HEK293 (cell line): Measurements from ENCODE around the gene HYAL3.

Source experiments
- GLIS2 ChIP-seq: fragments of 450-650 bp; formaldehyde crosslinking; IDR thresholded peaks from 2 replicates; pipeline ENCODE4 v1.5.1; 2016; ENCODE audit warnings: missing biosample characterization, missing genetic modification characterization
- HIC1 ChIP-seq: fragments of 450-650 bp; formaldehyde crosslinking; IDR thresholded peaks from 2 replicates; pipeline ENCODE4 v1.5.1; 2016; ENCODE audit warnings: missing biosample characterization, missing genetic modification characterization
- HOXC10 ChIP-seq: sonication (generic); formaldehyde crosslinking; IDR thresholded peaks from 2 replicates; pipeline ENCODE4 v1.8.1; 2023; ENCODE audit warnings: mild to moderate bottlenecking, missing genetic modification reagents
- IKZF3 ChIP-seq: fragments of 450-650 bp; IDR thresholded peaks from 2 replicates; pipeline ENCODE4 v1.5.0; 2018; ENCODE audit warnings: missing biosample characterization, mild to moderate bottlenecking, missing genetic modification characterization, moderate library complexity
- KLF10 ChIP-seq: fragments of 450-650 bp; IDR thresholded peaks from 2 replicates; pipeline ENCODE4 v1.5.1; 2018; ENCODE audit warnings: missing biosample characterization, mild to moderate bottlenecking, missing genetic modification characterization
- OSR2 ChIP-seq: fragments of 450-650 bp; formaldehyde crosslinking; IDR thresholded peaks from 2 replicates; pipeline ENCODE4 v1.5.1; 2016; ENCODE audit warnings: missing biosample characterization, missing genetic modification characterization
- PBX3 ChIP-seq: sonication (generic); formaldehyde crosslinking; IDR thresholded peaks from 2 replicates; pipeline ENCODE4 v1.8.1; 2022; ENCODE audit warnings: mild to moderate bottlenecking, moderate library complexity, missing genetic modification reagents
- RBAK ChIP-seq: fragments of 450-650 bp; formaldehyde crosslinking; IDR thresholded peaks from 2 replicates; pipeline ENCODE4 v1.5.1; 2016; ENCODE audit warnings: missing biosample characterization, missing genetic modification characterization
- REST ChIP-seq: fragments of 450-650 bp; formaldehyde crosslinking; IDR thresholded peaks from 2 replicates; pipeline ENCODE4 v1.5.1; 2016; ENCODE audit warnings: missing biosample characterization, missing genetic modification characterization
- SP3 ChIP-seq: fragments of 450-650 bp; formaldehyde crosslinking; IDR thresholded peaks from 2 replicates; pipeline ENCODE4 v1.5.1; 2016; ENCODE audit warnings: missing biosample characterization, missing genetic modification characterization
- YY2 ChIP-seq: fragments of 450-650 bp; formaldehyde crosslinking; IDR thresholded peaks from 2 replicates; pipeline ENCODE4 v1.5.1; 2016; ENCODE audit warnings: missing biosample characterization, missing genetic modification characterization
- ZBTB10 ChIP-seq: fragments of 450-650 bp; formaldehyde crosslinking; IDR thresholded peaks from 2 replicates; pipeline ENCODE4 v1.5.1; 2016; ENCODE audit warnings: missing biosample characterization, missing genetic modification characterization
- ZBTB20 ChIP-seq: fragments of 450-650 bp; formaldehyde crosslinking; IDR thresholded peaks from 2 replicates; pipeline ENCODE4 v1.5.1; 2016; ENCODE audit warnings: missing biosample characterization, missing genetic modification characterization
- ZNF132 ChIP-seq: fragments of 450-650 bp; formaldehyde crosslinking; IDR thresholded peaks from 2 replicates; pipeline ENCODE4 v1.5.1; 2017; ENCODE audit warnings: missing biosample characterization, missing genetic modification characterization, borderline replicate concordance
- ZNF184 ChIP-seq: fragments of 450-650 bp; IDR thresholded peaks from 2 replicates; pipeline ENCODE4 v1.5.1; 2018; ENCODE audit warnings: missing biosample characterization, mild to moderate bottlenecking, missing genetic modification characterization
- ZNF221 ChIP-seq: fragments of 450-650 bp; formaldehyde crosslinking; IDR thresholded peaks from 2 replicates; pipeline ENCODE4 v1.5.1; 2017; ENCODE audit warnings: missing biosample characterization, missing genetic modification characterization, borderline replicate concordance
- ZNF24 ChIP-seq: fragments of 450-650 bp; formaldehyde crosslinking; IDR thresholded peaks from 2 replicates; pipeline ENCODE4 v1.5.1; 2016; ENCODE audit warnings: missing biosample characterization, missing genetic modification characterization
- ZNF335 ChIP-seq: fragments of 450-650 bp; formaldehyde crosslinking; conservative IDR thresholded peaks from 2 replicates; pipeline ENCODE4 v1.5.1; 2016; ENCODE audit warnings: missing biosample characterization, missing genetic modification characterization
- ZNF350 ChIP-seq: fragments of 450-650 bp; formaldehyde crosslinking; IDR thresholded peaks from 2 replicates; pipeline ENCODE4 v1.5.0; 2017; ENCODE audit warnings: missing biosample characterization, mild to moderate bottlenecking, missing genetic modification characterization
- ZNF510 ChIP-seq: fragments of 450-650 bp; formaldehyde crosslinking; IDR thresholded peaks from 2 replicates; pipeline ENCODE4 v1.5.1; 2018; ENCODE audit warnings: mild to moderate bottlenecking, missing genetic modification characterization, missing biosample characterization; ENCODE audit not compliant: insufficient replicate concordance
- ZNF529 ChIP-seq: fragments of 450-650 bp; formaldehyde crosslinking; IDR thresholded peaks from 2 replicates; pipeline ENCODE4 v1.5.1; 2017; ENCODE audit warnings: missing genetic modification characterization, missing biosample characterization; ENCODE audit not compliant: insufficient replicate concordance
- ZNF629 ChIP-seq: fragments of 450-650 bp; formaldehyde crosslinking; IDR thresholded peaks from 2 replicates; pipeline ENCODE4 v1.5.1; 2017; ENCODE audit warnings: missing biosample characterization, missing genetic modification characterization
- ZNF76 ChIP-seq: fragments of 450-650 bp; formaldehyde crosslinking; IDR thresholded peaks from 2 replicates; pipeline ENCODE4; 2016; ENCODE audit warnings: low read depth, missing biosample characterization, missing genetic modification characterization, borderline replicate concordance
- ZNF768 ChIP-seq: fragments of 450-650 bp; formaldehyde crosslinking; IDR thresholded peaks from 2 replicates; pipeline ENCODE4 v1.5.1; 2018; ENCODE audit warnings: missing biosample characterization, mild to moderate bottlenecking, missing genetic modification characterization
- ZNF776 ChIP-seq: fragments of 450-650 bp; formaldehyde crosslinking; IDR thresholded peaks from 2 replicates; pipeline ENCODE4 v1.5.0; 2017; ENCODE audit warnings: missing biosample characterization, missing genetic modification characterization, borderline replicate concordance
- ZSCAN23 ChIP-seq: fragments of 450-650 bp; formaldehyde crosslinking; IDR thresholded peaks from 2 replicates; pipeline ENCODE4 v1.5.1; 2016; ENCODE audit warnings: missing biosample characterization, missing genetic modification characterization
- ZXDB ChIP-seq: fragments of 450-650 bp; formaldehyde crosslinking; IDR thresholded peaks from 2 replicates; pipeline ENCODE4 v1.5.1; 2016; ENCODE audit warnings: missing biosample characterization, missing genetic modification characterization
- TF ChIP-seq, protein P1 (sequence below): IDR thresholded peaks from 2 replicates; pipeline ENCODE4 v1.6.1; 2011; ENCODE audit warnings: mild to moderate bottlenecking, low read depth, low read length, borderline replicate concordance

Gene HYAL3

DNA sequence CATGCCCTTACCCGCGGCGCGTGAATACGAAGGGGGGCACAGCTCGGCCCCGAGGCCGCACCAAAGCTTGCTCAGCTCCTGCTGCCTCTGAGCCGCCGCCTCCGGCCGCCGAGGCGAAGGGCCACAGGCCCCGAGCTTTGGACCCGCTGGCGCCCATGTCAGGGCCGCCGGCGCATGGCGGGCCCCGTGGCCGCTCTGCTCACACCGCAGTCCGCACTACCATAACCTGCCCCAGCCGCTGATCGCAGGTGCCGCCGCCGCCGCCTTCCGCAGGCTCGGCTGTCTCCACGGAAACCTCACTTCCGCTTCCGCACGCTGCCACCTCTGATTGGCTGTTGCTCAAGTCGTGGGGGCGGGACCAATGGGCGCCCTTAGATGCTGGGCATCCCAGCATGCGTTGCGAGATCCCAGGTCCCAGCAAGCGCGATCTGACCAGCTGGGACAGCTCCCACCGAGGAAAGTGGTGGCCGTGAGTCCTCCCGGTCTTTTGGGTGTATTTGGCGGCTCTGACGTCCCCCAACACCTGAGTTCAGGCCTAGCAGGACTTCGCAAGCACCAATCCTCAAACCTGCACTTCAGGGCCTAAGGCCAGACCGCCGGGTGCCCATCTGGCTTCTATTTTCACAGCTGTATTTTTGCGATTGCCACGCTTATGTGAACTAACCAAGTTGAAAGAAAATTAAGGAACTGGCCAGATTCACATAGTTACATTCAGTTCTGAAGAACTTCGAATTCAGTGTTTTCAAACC, 28.9 kb upstream of the HYAL3 start, which contains the start of gene TUSC2 (continued):
- TF ChIP-seq REST (tag by site-specific recombination), result peak; percentile 53; the same call in 1 of the 2 replicates
- 0 out of 2 replicates have a peak, but pooled peaks have one; percentile 32 for TF ChIP-seq YY2 (tag by site-specific recombination)
- no peak for TF ChIP-seq ZNF24 (tag by site-specific recombination)
- TF ChIP-seq ZNF221, result no peak
- TF ChIP-seq ZSCAN23 (tag by site-specific recombination), result no peak
- no peak for TF ChIP-seq ZNF510 (tag by site-specific recombination)
- TF ChIP-seq SP3, result peak; percentile 56; the same call in 1 of the 2 replicates
- TF ChIP-seq HOXC10 (CRISPR knock-in tag), result no peak
- 0 out of 2 replicates have a peak, but pooled peaks have one; percentile 33 for TF ChIP-seq HIC1 (tag by site-specific recombination)
- TF ChIP-seq ZNF768 (tag by site-specific recombination), result no peak
- no peak for TF ChIP-seq ZNF529 (tag by site-specific recombination)
- TF ChIP-seq PBX3, result 0 out of 2 replicates have a peak, but pooled peaks have one; percentile 20
- TF ChIP-seq ZNF776, result no peak
- TF ChIP-seq ZXDB (tag by site-specific recombination), result 0 out of 2 replicates have a peak, but pooled peaks have one; percentile 15
- TF ChIP-seq IKZF3 (tag by site-specific recombination), result 0 out of 2 replicates have a peak, but pooled peaks have one; percentile 14
- no peak for TF ChIP-seq OSR2 (tag by site-specific recombination)
- no peak for TF ChIP-seq ZBTB10
- peak; percentile 64 for TF ChIP-seq ZNF335 (tag by site-specific recombination)
- no peak for TF ChIP-seq RBAK (tag by site-specific recombination)
- peak; percentile 33; the same call in 1 of the 2 replicates for TF ChIP-seq ZNF629
- TF ChIP-seq ZNF132 (tag by site-specific recombination), result no peak
- TF ChIP-seq ZBTB20 (tag by site-specific recombination), result 0 out of 2 replicates have a peak, but pooled peaks have one; percentile 51
- TF ChIP-seq ZNF350 (tag by site-specific recombination), result no peak
- TF ChIP-seq, protein P1, sequence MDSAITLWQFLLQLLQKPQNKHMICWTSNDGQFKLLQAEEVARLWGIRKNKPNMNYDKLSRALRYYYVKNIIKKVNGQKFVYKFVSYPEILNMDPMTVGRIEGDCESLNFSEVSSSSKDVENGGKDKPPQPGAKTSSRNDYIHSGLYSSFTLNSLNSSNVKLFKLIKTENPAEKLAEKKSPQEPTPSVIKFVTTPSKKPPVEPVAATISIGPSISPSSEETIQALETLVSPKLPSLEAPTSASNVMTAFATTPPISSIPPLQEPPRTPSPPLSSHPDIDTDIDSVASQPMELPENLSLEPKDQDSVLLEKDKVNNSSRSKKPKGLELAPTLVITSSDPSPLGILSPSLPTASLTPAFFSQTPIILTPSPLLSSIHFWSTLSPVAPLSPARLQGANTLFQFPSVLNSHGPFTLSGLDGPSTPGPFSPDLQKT, result no peak; the same call in 1 of the 2 replicates
- TF ChIP-seq ZNF184 (tag by site-specific recombination), result no peak
- no peak for TF ChIP-seq KLF10 (tag by site-specific recombination)
- TF ChIP-seq ZNF76, result peak; percentile 92
- no peak for TF ChIP-seq GLIS2 (tag by site-specific recombination)
